AG04450 (cell line): ENCODE results near the gene CYP4F22. TPM values are rescaled to one million over a fixed set of nuclear protein-coding genes. Genes with fewer than 3 reads are reported as not detected.

Source experiments
- CTCF ChIA-PET: fragments of 300-600, 350-600 bp; formaldehyde crosslinking; extraction: SDS; loops from one replicate; lab custom pipeline; 2022; ENCODE audit warnings: antibody characterized with exemption, inconsistent platforms; lab: Charles Lee
- POLR2A ChIA-PET: fragments of 350-600 bp; formaldehyde crosslinking; extraction: SDS; loops from one replicate; lab custom pipeline; 2021; ENCODE audit warnings: antibody characterized with exemption, inconsistent platforms; lab: Yijun Ruan, JAX
- DNase-seq: peaks from one replicate; pipeline ENCODE4 v3.0.0-alpha.2; 2011; ENCODE audit warnings: low read depth, low spot score
- H3K27ac ChIP-seq: one replicate; pipeline ENCODE4 v1.5.1; 2012; ENCODE audit warnings: low read depth, low read length, control low read depth
- H3K27me3 ChIP-seq: one replicate; pipeline ENCODE4 v1.6.0; 2012; ENCODE audit warnings: low read length; ENCODE audit not compliant: control insufficient read depth, insufficient read depth
- H3K4me3 ChIP-seq: 2 replicates; pipeline ENCODE4 v1.5.1; 2011; ENCODE audit warnings: mild to moderate bottlenecking, low read depth, low read length, control low read depth
- H3K9me3 ChIP-seq: 2 replicates; pipeline ENCODE4 v1.5.1; 2012; ENCODE audit warnings: low read length; ENCODE audit not compliant: control insufficient read depth, insufficient read depth
- CTCF ChIP-seq: IDR thresholded peaks from 2 replicates; pipeline ENCODE4 v1.5.1; 2011; ENCODE audit warnings: low read depth, low read length, control low read depth, inconsistent platforms
- polyA plus RNA-seq: library from polyadenylated mRNA; depleted of rRNA; stranded (reverse); fragments of >200 nt; gene quantifications from 2 replicates; pipeline ENCODE4 v1.2.3, GENCODE V29; 2011

Gene CYP4F22
- polyA plus RNA-seq, 1 experiment, result not detected

- POLR2A ChIA-PET, result no interaction called here
- DNase-seq, result no peak
- H3K27ac ChIP-seq, result no peak overlapping the region
- peaks cover 3% of the 10 kb centered on the region; the same call in 1 of the 2 replicates for H3K9me3 ChIP-seq
- no peak overlapping the region for H3K4me3 ChIP-seq
- CTCF ChIA-PET, result interaction anchor here (0.6 kb wide), 1 partner anchor 1058 kb away, joined by 4 read pairs; no protein-coding TSS in a partner anchor
- no peak for TF ChIP-seq CTCF
- no peaks in the 10 kb centered on the region for H3K27me3 ChIP-seq
Measured at GRCh38 chr19:15517778-15518177, 9.5 kb downstream of the CYP4F22 start.

GRCh38 chr19:15519433-15519976 lies 11.2 kb downstream of the CYP4F22 start:
- no peak for TF ChIP-seq CTCF
- ChIA-PET POLR2A (no interaction called here), CTCF (interaction anchor here (0.7 kb wide), 1 partner anchor 44 kb away, joined by 6 read pairs; no protein-coding TSS in a partner anchor)
- Histone ChIP-seq H3K9me3 (peaks cover 3% of the 10 kb centered on the region; the same call in 1 of the 2 replicates), H3K4me3 (no peak overlapping the region), H3K27ac (no peak overlapping the region), H3K27me3 (no peaks in the 10 kb centered on the region)
- DNase-seq, result no peak

- ChIA-PET CTCF (no interaction called here), POLR2A (no interaction called here)
- H3K27me3 ChIP-seq, result no peaks in the 10 kb centered on the region
- DNase-seq, result no peak
- H3K9me3 ChIP-seq, result no peaks in the 10 kb centered on the region
- TF ChIP-seq CTCF, result no peak
- no peak overlapping the region for H3K27ac ChIP-seq
- H3K4me3 ChIP-seq, result no peak overlapping the region
Measured at GRCh38 chr19:15524781-15525180, 16.5 kb downstream of the CYP4F22 start.

GRCh38 chr19:15525291-15525690 lies 17.0 kb downstream of the CYP4F22 start:
- H3K27ac ChIP-seq, result no peak overlapping the region
- no peaks in the 10 kb centered on the region for H3K27me3 ChIP-seq
- no peak overlapping the region for H3K4me3 ChIP-seq
- ChIA-PET POLR2A (no interaction called here), CTCF (no interaction called here)
- TF ChIP-seq CTCF, result no peak
- no peak for DNase-seq
- no peaks in the 10 kb centered on the region for H3K9me3 ChIP-seq

GRCh38 chr19:15526408-15526807 lies 18.1 kb downstream of the CYP4F22 start:
- ChIA-PET CTCF (no interaction called here), POLR2A (no interaction called here)
- Histone ChIP-seq H3K27ac (no peak overlapping the region), H3K9me3 (no peaks in the 10 kb centered on the region), H3K27me3 (no peaks in the 10 kb centered on the region), H3K4me3 (no peak overlapping the region)
- DNase-seq, result no peak
- TF ChIP-seq CTCF, result no peak
